Stimulated activated naive CD8-positive, alpha-beta T cell treated with anti-CD3 and anti-CD28 coated beads, Interleukin-15, Interleukin-2, amounts not matched to agents 100 ng/mL and 50 ng/mL, for 24 hours (primary cell): Measurements from ENCODE around the gene FGF2.

Source experiments
- H3K27ac Mint-ChIP-seq: one replicate; pipeline ENCODE4 v1.8.0; 2021; ENCODE audit warnings: mild to moderate bottlenecking, mixed read lengths
- H3K27me3 Mint-ChIP-seq: one replicate; pipeline ENCODE4 v1.8.0; 2021; ENCODE audit warnings: mixed read lengths
- H3K36me3 Mint-ChIP-seq: one replicate; pipeline ENCODE4 v1.8.0; 2021; ENCODE audit warnings: low read depth, mixed read lengths
- H3K4me1 Mint-ChIP-seq: one replicate; pipeline ENCODE4 v1.8.0; 2021; ENCODE audit warnings: low read depth, mixed read lengths
- H3K4me3 Mint-ChIP-seq: one replicate; pipeline ENCODE4 v1.8.0; 2021; ENCODE audit warnings: mild to moderate bottlenecking, mixed read lengths
- H3K9me3 Mint-ChIP-seq: one replicate; pipeline ENCODE4 v1.8.0; 2021; ENCODE audit warnings: mixed read lengths

FGF2 gene

DNA sequence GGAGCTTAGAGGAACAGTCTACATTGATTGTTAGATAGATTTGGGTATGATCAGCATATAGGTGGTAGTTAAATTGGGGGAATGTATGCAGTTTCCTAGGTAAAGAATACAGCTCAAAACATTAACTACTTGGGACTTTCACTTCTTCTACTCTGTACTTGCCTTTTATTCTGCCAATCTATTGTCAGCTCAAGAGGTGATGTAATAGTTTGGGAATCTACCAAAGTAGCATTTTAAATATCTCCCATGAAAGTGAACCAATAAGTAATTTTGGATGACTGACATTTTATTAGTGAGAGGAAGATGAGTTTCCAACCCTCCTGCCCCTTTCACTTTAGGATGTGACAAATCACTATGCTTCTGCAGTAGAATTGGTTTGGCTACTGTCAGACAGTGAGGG is 52.4 kb downstream of the FGF2 start:
- Mint-ChIP-seq H3K36me3 (no peaks in the 10 kb centered on the region), H3K9me3 (peaks cover 4% of the 10 kb centered on the region), H3K27me3 (peaks cover 18% of the 10 kb centered on the region), H3K27ac (no peak overlapping the region), H3K4me1 (no peaks in the 10 kb centered on the region), H3K4me3 (no peak overlapping the region)

DNA sequence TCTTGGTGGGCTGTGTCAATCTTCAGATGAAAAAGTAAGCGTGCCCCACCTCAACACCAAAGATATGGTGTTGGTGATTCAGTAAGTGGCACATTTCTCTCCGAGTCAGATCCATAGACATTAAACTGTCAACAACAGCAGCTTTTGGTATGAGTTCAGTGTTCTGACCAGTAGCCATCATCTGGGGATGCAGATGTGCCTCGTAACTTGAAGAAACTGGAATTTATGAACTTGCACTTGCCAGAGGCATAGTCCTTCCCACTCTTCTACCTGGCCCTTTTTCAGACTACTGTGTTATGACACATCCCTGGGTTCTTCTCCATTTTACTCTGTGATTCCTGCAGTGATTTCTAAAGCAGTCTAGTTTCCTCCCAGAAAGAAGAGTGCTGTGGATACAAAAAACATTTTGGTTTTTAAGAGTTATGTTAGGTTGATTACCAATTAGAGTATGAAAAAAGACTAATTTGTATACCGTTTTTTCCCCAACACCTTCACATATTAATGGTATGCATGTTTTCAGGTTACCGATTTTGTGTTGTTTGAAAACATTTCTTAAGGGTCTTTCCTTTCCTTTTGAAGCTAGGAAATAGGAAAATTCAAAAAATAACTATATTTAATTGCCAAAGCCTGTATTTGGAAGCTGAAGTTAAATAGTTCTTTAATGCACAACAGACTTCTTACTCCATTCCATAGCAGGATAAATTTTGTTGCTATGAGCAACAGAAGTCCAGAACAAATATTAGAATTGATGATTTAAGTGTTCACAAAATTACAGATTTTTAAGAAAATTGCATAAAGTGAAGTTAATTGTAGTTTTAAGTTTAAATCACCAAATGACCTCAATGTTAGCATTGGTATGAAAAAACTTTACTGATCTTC is 56.5 kb downstream of the FGF2 start:
- peaks cover 7% of the 10 kb centered on the region for H3K27me3 Mint-ChIP-seq
- H3K4me1 Mint-ChIP-seq, result no peaks in the 10 kb centered on the region
- peaks cover 4% of the 10 kb centered on the region for H3K9me3 Mint-ChIP-seq
- H3K4me3 Mint-ChIP-seq, result no peak overlapping the region
- no peaks in the 10 kb centered on the region for H3K36me3 Mint-ChIP-seq
- no peak overlapping the region for H3K27ac Mint-ChIP-seq

DNA sequence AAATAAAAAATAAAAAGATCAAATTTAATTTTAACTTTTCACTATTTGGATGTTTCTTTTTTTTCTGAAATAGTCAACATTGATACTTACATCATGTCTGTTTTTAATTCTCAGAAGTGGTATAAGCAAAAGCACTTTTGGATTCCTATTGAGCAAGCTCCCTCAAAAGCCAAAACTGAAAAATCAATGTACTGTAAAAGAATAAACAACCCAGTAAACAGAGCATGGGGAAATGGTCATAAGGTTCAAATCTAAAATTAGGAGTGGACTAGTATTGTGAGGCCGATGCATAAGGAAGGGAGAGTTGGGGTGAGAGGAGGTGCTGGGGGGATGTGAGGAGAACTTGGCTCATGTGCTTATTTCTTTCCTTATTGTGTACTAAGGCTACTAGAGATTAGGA is 57.9 kb downstream of the FGF2 start:
- peaks cover 5% of the 10 kb centered on the region for H3K27me3 Mint-ChIP-seq
- no peaks in the 10 kb centered on the region for H3K36me3 Mint-ChIP-seq
- no peak overlapping the region for H3K27ac Mint-ChIP-seq
- no peak overlapping the region for H3K4me3 Mint-ChIP-seq
- H3K4me1 Mint-ChIP-seq, result no peaks in the 10 kb centered on the region
- peaks cover 4% of the 10 kb centered on the region for H3K9me3 Mint-ChIP-seq

GRCh38 chr4:122889726-122890125 is 63.1 kb downstream of the FGF2 start:
- H3K27ac Mint-ChIP-seq, result no peak overlapping the region
- no peak overlapping the region for H3K4me3 Mint-ChIP-seq
- H3K9me3 Mint-ChIP-seq, result no peaks in the 10 kb centered on the region
- no peaks in the 10 kb centered on the region for H3K36me3 Mint-ChIP-seq
- H3K4me1 Mint-ChIP-seq, result no peaks in the 10 kb centered on the region
- H3K27me3 Mint-ChIP-seq, result no peaks in the 10 kb centered on the region

- Mint-ChIP-seq H3K9me3 (no peaks in the 10 kb centered on the region), H3K4me1 (no peaks in the 10 kb centered on the region), H3K27ac (no peak overlapping the region), H3K4me3 (no peak overlapping the region), H3K36me3 (no peaks in the 10 kb centered on the region), H3K27me3 (no peaks in the 10 kb centered on the region)
These were observed 63.6 kb downstream of the FGF2 start for GRCh38 chr4:122890147-122890795.

DNA sequence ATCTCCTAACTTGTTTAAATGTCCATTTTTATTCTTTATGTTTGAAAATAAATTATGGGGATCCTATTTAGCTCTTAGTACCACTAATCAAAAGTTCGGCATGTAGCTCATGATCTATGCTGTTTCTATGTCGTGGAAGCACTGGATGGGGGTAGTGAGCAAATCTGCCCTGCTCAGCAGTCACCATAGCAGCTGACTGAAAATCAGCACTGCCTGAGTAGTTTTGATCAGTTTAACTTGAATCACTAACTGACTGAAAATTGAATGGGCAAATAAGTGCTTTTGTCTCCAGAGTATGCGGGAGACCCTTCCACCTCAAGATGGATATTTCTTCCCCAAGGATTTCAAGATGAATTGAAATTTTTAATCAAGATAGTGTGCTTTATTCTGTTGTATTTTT is 68.2 kb downstream of the FGF2 start:
- H3K9me3 Mint-ChIP-seq, result no peaks in the 10 kb centered on the region
- H3K4me1 Mint-ChIP-seq, result no peaks in the 10 kb centered on the region
- H3K27ac Mint-ChIP-seq, result no peak overlapping the region
- H3K4me3 Mint-ChIP-seq, result no peak overlapping the region
- no peaks in the 10 kb centered on the region for H3K27me3 Mint-ChIP-seq
- H3K36me3 Mint-ChIP-seq, result no peaks in the 10 kb centered on the region

DNA sequence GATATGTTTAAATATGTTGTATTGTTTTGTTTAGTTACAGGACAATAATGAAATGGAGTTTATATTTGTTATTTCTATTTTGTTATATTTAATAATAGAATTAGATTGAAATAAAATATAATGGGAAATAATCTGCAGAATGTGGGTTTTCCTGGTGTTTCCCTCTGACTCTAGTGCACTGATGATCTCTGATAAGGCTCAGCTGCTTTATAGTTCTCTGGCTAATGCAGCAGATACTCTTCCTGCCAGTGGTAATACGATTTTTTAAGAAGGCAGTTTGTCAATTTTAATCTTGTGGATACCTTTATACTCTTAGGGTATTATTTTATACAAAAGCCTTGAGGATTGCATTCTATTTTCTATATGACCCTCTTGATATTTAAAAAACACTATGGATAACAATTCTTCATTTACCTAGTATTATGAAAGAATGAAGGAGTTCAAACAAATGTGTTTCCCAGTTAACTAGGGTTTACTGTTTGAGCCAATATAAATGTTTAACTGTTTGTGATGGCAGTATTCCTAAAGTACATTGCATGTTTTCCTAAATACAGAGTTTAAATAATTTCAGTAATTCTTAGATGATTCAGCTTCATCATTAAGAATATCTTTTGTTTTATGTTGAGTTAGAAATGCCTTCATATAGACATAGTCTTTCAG is 68.8 kb downstream of the FGF2 start:
- H3K4me3 Mint-ChIP-seq, result no peak overlapping the region
- H3K4me1 Mint-ChIP-seq, result no peaks in the 10 kb centered on the region
- H3K9me3 Mint-ChIP-seq, result no peaks in the 10 kb centered on the region
- no peak overlapping the region for H3K27ac Mint-ChIP-seq
- no peaks in the 10 kb centered on the region for H3K36me3 Mint-ChIP-seq
- no peaks in the 10 kb centered on the region for H3K27me3 Mint-ChIP-seq

DNA sequence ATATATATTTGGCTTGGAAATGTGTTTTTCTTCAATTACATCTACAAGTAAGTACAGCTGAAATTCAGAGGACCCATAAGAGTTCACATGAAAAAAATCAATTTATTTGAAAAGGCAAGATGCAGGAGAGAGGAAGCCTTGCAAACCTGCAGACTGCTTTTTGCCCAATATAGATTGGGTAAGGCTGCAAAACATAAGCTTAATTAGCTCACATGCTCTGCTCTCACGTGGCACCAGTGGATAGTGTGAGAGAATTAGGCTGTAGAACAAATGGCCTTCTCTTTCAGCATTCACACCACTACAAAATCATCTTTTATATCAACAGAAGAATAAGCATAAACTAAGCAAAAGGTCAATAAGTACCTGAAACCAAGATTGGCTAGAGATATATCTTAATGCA is 69.6 kb downstream of the FGF2 start:
- Mint-ChIP-seq H3K4me1 (no peaks in the 10 kb centered on the region), H3K9me3 (no peaks in the 10 kb centered on the region), H3K4me3 (no peak overlapping the region), H3K27ac (no peak overlapping the region), H3K27me3 (no peaks in the 10 kb centered on the region), H3K36me3 (no peaks in the 10 kb centered on the region)

GRCh38 chr4:122898370-122899150 is 71.9 kb downstream of the FGF2 start:
- Mint-ChIP-seq H3K4me3 (no peak overlapping the region), H3K4me1 (no peaks in the 10 kb centered on the region), H3K27ac (no peak overlapping the region), H3K36me3 (no peaks in the 10 kb centered on the region), H3K9me3 (no peaks in the 10 kb centered on the region), H3K27me3 (no peaks in the 10 kb centered on the region)

DNA sequence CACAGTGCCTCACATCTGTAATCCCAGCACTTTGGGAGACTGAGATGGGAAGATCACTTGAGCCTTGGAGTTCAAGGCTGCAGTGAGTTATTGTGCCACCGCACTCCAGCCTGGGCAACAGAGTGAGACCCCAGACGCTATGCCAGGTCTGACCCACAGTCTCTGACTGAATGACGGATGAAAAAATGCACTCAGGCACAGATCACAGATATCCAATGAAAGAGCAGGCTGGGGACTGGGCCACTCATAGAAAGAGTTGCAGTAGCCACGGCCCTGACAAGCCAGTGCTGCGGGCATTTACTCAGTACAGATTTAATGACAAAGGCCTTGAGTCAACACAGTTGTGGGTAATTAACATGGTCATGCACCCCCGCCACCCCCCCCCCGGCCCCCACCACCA is 73.1 kb downstream of the FGF2 start:
- Mint-ChIP-seq H3K36me3 (no peaks in the 10 kb centered on the region), H3K4me3 (no peak overlapping the region), H3K27ac (no peak overlapping the region), H3K4me1 (no peaks in the 10 kb centered on the region), H3K27me3 (no peaks in the 10 kb centered on the region), H3K9me3 (no peaks in the 10 kb centered on the region)

DNA sequence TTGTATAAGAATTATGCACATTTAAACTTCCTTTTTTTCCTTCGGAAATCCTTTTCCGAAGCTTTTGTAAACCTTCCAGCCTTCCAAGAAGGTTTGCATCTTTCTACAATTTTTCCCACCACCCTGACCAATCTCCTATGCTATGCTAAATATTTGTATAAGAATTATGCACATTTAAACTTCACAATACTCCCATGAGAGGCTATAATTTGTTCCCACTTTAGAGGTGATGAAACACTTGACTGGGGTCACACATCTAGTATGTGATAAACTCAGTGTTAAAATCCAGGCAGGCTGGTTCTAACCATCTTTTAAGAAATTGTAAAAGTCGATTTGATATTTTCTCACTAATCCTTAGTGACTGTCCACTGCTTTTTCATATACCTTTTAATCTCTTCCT is 73.7 kb downstream of the FGF2 start:
- Mint-ChIP-seq H3K36me3 (no peaks in the 10 kb centered on the region), H3K4me3 (no peak overlapping the region), H3K27me3 (no peaks in the 10 kb centered on the region), H3K9me3 (no peaks in the 10 kb centered on the region), H3K27ac (no peak overlapping the region), H3K4me1 (no peaks in the 10 kb centered on the region)

GRCh38 chr4:122901247-122902010 is 74.8 kb downstream of the FGF2 start:
- Mint-ChIP-seq H3K27me3 (no peaks in the 10 kb centered on the region), H3K27ac (no peak overlapping the region), H3K36me3 (no peaks in the 10 kb centered on the region), H3K4me1 (no peaks in the 10 kb centered on the region), H3K4me3 (no peak overlapping the region), H3K9me3 (no peaks in the 10 kb centered on the region)

GRCh38 chr4:122903766-122904288 is 77.2 kb downstream of the FGF2 start:
- no peaks in the 10 kb centered on the region for H3K9me3 Mint-ChIP-seq
- H3K36me3 Mint-ChIP-seq, result no peaks in the 10 kb centered on the region
- H3K4me3 Mint-ChIP-seq, result no peak overlapping the region
- H3K27ac Mint-ChIP-seq, result no peak overlapping the region
- no peaks in the 10 kb centered on the region for H3K27me3 Mint-ChIP-seq
- H3K4me1 Mint-ChIP-seq, result no peaks in the 10 kb centered on the region

DNA sequence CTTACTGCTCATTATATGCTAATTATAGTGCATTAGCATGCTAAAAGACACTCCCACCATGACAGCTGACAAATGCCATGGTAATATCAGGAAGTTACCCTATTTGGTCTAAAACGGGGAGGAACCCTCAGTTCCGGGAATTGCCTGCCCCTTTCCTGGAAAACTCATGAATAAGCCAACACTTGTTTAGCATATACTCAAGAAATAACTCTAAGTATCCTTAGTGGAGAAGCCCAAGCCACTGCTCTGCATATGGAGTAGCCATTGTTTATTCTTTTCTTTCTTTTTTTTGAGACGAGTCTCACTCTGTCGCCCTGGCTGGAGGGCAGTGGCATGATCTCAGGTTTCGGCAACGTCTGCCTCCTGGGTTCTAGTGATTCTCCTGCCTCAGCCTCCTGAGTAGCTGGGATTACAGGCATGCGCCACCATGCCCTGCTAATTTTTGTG is 80.3 kb downstream of the FGF2 start:
- H3K9me3 Mint-ChIP-seq, result no peaks in the 10 kb centered on the region
- H3K27me3 Mint-ChIP-seq, result no peaks in the 10 kb centered on the region
- no peak overlapping the region for H3K4me3 Mint-ChIP-seq
- H3K4me1 Mint-ChIP-seq, result no peaks in the 10 kb centered on the region
- H3K27ac Mint-ChIP-seq, result no peak overlapping the region
- no peaks in the 10 kb centered on the region for H3K36me3 Mint-ChIP-seq
